NCI-H2081 treated with DMSO at 0.1 percent for 48 hours (cell line): ENCODE results near the gene PRR20A.
"Not testable (repeated sequence)": the region's sequence is repeated elsewhere in the genome, so short reads cannot be mapped to it uniquely, and the experiment has no call there.

ENCODE experiments used
- DNase-seq: peaks from one replicate; lab custom pipeline; 2025; lab: John Stamatoyannopoulos, UW

Gene PRR20A

GRCh38 chr13:57140235-57140968, at the start of gene PRR20A:
PRR20A (plus strand) TSS chr13:57140918; CDS start chr13:57141305, 387 bp downstream.
- not testable (repeated sequence) for DNase-seq

DNA sequence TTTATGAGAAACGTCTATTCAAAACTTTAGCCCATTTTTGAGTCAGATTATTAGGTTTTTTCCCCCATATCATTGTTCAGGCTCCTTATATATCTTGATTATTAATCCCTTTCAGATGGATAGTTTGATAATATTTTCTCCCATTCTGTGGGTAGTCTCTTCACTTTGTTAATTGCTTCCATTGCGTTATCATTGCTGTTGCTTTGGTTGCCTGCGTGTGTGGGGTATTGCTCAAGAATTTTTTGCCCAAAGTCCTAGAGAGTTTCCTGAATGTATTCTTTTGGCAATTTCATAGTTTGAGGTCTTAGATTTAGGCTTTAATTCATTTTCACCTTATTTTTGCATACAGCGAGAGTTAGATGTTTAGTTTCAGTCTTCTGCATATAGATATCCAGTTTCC, 25.8 kb upstream of the PRR20A start:
- DNase-seq, result no peak

- no peak for DNase-seq
Observed at GRCh38 chr13:57123681-57124080, 17.0 kb upstream of the PRR20A start.

DNA sequence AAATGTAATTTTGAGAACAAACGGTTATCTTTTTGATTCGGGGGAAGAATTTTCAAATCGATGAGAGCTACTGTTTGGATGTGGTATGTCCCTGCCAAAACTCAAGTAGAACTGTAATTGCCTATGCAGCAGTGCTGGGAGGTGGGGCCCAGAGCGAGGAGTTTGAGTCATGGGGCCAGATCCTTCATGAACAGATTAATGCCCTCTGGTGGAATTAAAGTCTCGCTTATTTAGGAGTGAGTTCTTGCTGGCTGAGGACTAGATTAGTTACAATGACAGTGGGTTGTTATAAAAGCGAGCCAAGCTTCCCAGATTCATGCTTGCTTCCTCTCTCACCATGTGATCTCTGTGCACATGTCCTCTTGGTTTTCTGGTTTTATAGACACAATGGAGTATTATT, 11.8 kb upstream of the PRR20A start:
- DNase-seq, result no peak

GRCh38 chr13:57136093-57136492, 4.6 kb upstream of the PRR20A start:
- DNase-seq, result no peak

DNA sequence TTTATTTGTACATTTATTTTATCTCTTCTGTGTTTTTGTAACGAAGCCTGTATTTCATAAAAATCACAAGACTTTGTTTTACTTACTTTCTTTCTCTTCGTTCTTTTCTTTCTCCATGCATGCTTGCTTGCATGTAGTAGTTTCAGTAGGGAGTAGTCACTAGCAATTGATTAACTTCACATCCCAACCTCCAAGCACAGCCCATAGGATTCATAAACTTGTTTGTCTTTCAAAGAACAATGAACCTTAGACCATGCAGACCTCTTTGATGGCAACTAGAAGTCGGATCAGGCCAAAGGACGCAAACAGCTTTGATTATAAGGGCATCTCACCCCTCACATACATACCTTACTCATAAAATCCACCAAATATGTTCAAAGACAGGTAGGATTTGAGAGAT, 3.1 kb upstream of the PRR20A start:
- no peak for DNase-seq

- DNase-seq, result no peak
Observed at GRCh38 chr13:57138988-57139387, 1.7 kb upstream of the PRR20A start.

GRCh38 chr13:57139781-57140180, 937 bp upstream of the PRR20A start:
- not testable (repeated sequence) for DNase-seq

DNA sequence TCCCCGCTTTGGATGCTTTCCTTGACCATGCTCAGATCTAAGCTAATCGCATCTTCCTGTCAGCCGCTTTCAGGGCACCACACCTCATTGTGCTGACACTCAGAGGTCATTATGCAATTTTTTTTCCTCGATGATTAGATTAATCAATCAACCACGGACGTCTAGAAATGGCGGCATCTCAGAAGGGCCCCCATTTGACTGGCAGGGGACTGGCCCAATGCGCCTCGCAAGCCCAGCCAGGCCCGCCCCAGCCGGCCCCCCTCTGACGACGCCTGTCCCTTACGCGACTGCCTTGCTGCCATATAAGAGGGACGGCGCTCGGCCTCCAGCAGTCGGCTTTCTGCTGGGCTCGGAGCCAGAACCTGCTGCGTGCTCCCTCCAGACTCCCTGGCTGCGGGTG, 6.5 kb downstream of the PRR20A start, which contains the start of gene PRR20B:
PRR20B (plus strand) TSS at position 301 of the 400 bp plus-strand sequence. CDS start 387 bp downstream, outside the sequence.
- DNase-seq, result not testable (repeated sequence)

- not testable (repeated sequence) for DNase-seq
Observed at GRCh38 chr13:57148106-57148505, 7.4 kb downstream of the PRR20A start.

GRCh38 chr13:57153761-57154160, 13.0 kb downstream of the PRR20A start, which contains the start of gene PRR20C:
PRR20C (plus strand) TSS chr13:57154061; CDS start chr13:57154448, 387 bp downstream.
- DNase-seq, result not testable (repeated sequence)

GRCh38 chr13:57160332-57160731, 19.6 kb downstream of the PRR20A start, which contains the start of gene PRR20D:
PRR20D (plus strand) TSS chr13:57160632; CDS start chr13:57161019, 387 bp downstream.
- DNase-seq, result not testable (repeated sequence)

GRCh38 chr13:57166897-57167296, 26.2 kb downstream of the PRR20A start, which contains the start of gene PRR20E:
PRR20E (plus strand) TSS chr13:57167197; CDS start chr13:57167584, 387 bp downstream.
- not testable (repeated sequence) for DNase-seq

DNA sequence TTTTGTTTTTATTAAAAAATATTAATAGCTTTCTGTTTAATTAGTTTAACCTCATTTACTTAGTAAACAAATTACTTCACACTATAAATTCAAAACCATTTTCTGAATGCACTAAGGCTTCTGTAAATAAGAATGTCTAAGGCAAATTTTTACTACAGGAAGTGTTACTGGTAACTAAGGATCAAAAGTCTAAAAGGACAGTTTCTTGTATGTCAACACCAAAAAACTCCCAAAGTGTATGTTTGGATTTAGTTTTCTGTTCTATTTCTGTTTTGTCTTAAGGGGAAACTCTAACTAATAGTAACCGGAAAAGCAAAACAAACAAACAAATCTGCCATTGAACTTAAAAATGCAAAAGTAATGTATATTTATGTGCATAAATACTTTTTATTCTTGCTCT, 50.9 kb downstream of the PRR20A start:
- no peak for DNase-seq
